ENCODE results near the gene KRT8. TPM values are rescaled to one million over a fixed set of nuclear protein-coding genes. Genes with fewer than 3 reads are reported as not detected.

KRT8 gene
- total RNA-seq, 1 donor from 2014 or later = 15.7 TPM

GRCh38 chr12:52874573-52875435 is 30.1 kb downstream of the KRT8 start:
- H3K27me3 Mint-ChIP-seq (ENCODE audit: low read depth) = no peaks in the 10 kb centered on the region
- H3K4me1 Mint-ChIP-seq (ENCODE audit: low read depth) = peaks cover 76% of the 10 kb centered on the region
- no peak for TF ChIP-seq CTCF (IDR thresholded peaks at IDR 0.05)
- no peaks in the 10 kb centered on the region for H3K36me3 Mint-ChIP-seq (ENCODE audit: low read depth)
- DNase-seq (ENCODE audit: low spot score) = no peak
- H3K9me3 Mint-ChIP-seq (ENCODE audit: low read depth) = no peaks in the 10 kb centered on the region
- peak overlapping the region; percentile 99 for H3K27ac Mint-ChIP-seq (ENCODE audit: unreplicated experiment)
- peak overlapping the region; percentile 58 for H3K4me3 Mint-ChIP-seq (ENCODE audit: unreplicated experiment)

- Mint-ChIP-seq H3K27ac (ENCODE audit: unreplicated experiment) (peak overlapping the region; percentile 99), H3K9me3 (ENCODE audit: low read depth) (no peaks in the 10 kb centered on the region), H3K36me3 (ENCODE audit: low read depth) (no peaks in the 10 kb centered on the region), H3K27me3 (ENCODE audit: low read depth) (no peaks in the 10 kb centered on the region), H3K4me3 (ENCODE audit: unreplicated experiment) (peak overlapping the region; percentile 58), H3K4me1 (ENCODE audit: low read depth) (peaks cover 73% of the 10 kb centered on the region)
- no peak for TF ChIP-seq CTCF (IDR thresholded peaks at IDR 0.05)
- no peak for DNase-seq (ENCODE audit: low spot score)
These were observed 30.9 kb downstream of the KRT8 start for GRCh38 chr12:52873832-52874572.

- no peak for DNase-seq (ENCODE audit: low spot score)
These were observed 31.4 kb downstream of the KRT8 start for GRCh38 chr12:52873513-52873831.

GRCh38 chr12:52872644-52873389 is 32.1 kb downstream of the KRT8 start:
- Mint-ChIP-seq H3K4me3 (ENCODE audit: unreplicated experiment) (no peak overlapping the region), H3K27me3 (ENCODE audit: low read depth) (no peaks in the 10 kb centered on the region), H3K36me3 (ENCODE audit: low read depth) (no peaks in the 10 kb centered on the region), H3K4me1 (ENCODE audit: low read depth) (peaks cover 64% of the 10 kb centered on the region), H3K9me3 (ENCODE audit: low read depth) (no peaks in the 10 kb centered on the region), H3K27ac (ENCODE audit: unreplicated experiment) (peak overlapping the region; percentile 98)
- TF ChIP-seq CTCF (IDR thresholded peaks at IDR 0.05) = no peak
- no peak for DNase-seq (ENCODE audit: low spot score)

More at GRCh38 chr12:52873513-52873831, 31.4 kb downstream of the KRT8 start:
- no peaks in the 10 kb centered on the region for H3K27me3 Mint-ChIP-seq (ENCODE audit: low read depth)
- peaks cover 68% of the 10 kb centered on the region for H3K4me1 Mint-ChIP-seq (ENCODE audit: low read depth)
- H3K27ac Mint-ChIP-seq (ENCODE audit: unreplicated experiment) = peak overlapping the region; percentile 98
- H3K36me3 Mint-ChIP-seq (ENCODE audit: low read depth) = no peaks in the 10 kb centered on the region
- TF ChIP-seq CTCF (IDR thresholded peaks at IDR 0.05) = no peak
- no peaks in the 10 kb centered on the region for H3K9me3 Mint-ChIP-seq (ENCODE audit: low read depth)
- H3K4me3 Mint-ChIP-seq (ENCODE audit: unreplicated experiment) = peak overlapping the region; percentile 54

All from chondrocyte (in vitro differentiated cells).